Spleen (tissue), 11 donors: ENCODE measurements around the gene ZNF207. TPM values are rescaled to one million over a fixed set of nuclear protein-coding genes. Genes with fewer than 3 reads are reported as not detected.

Experiments
- DNase-seq: peaks from one replicate; pipeline ENCODE4 v3.0.0-alpha.2; 2020
- H3K27ac ChIP-seq, 8 donors: fragments of 200-600 bp; sonication (generic) in 7 of 8; 1 replicate in 4 of 8; 2 replicates in 4 of 8; pipeline versions ENCODE4 v1.5.0 to v1.8.0; 2016 to 2021; ENCODE audit warnings: inconsistent platforms in 4 of 8, mild to moderate bottlenecking in 4 of 8, moderate library complexity in 1 of 8
- H3K27me3 ChIP-seq, 7 donors: fragments of 200-600 bp; sonication (generic) in 6 of 7; replicated peaks in 1 of 7; 1 replicate in 4 of 7; 2 replicates in 3 of 7; pipeline versions ENCODE4 v1.5.0 to v1.8.0; 2016 to 2021; ENCODE audit warnings: inconsistent platforms in 3 of 7, mild to moderate bottlenecking in 1 of 7
- H3K36me3 ChIP-seq, 6 donors: fragments of 200-600 bp; sonication (generic) in 5 of 6; 1 replicate in 4 of 6; 2 replicates in 2 of 6; pipeline versions ENCODE4 v1.5.0 to v1.8.0; 2016 to 2021; ENCODE audit warnings: inconsistent platforms in 2 of 6
- H3K4me1 ChIP-seq, 6 donors: fragments of 200-600 bp; sonication (generic) in 5 of 6; 1 replicate in 3 of 6; 2 replicates in 3 of 6; pipeline versions ENCODE4 v1.5.0 to v1.8.0; 2016 to 2021; ENCODE audit warnings: inconsistent platforms in 3 of 6
- H3K4me3 ChIP-seq, 8 donors: fragments of 200-600 bp; sonication (generic) in 7 of 8; 1 replicate in 4 of 8; 2 replicates in 4 of 8; pipeline versions ENCODE4 v1.5.0 to v1.8.0; 2016 to 2021; ENCODE audit warnings: inconsistent platforms in 4 of 8, mild to moderate bottlenecking in 4 of 8, moderate library complexity in 2 of 8
- H3K9me3 ChIP-seq, 8 donors: fragments of 200-600 bp; sonication (generic) in 7 of 8; 1 replicate in 4 of 8; 2 replicates in 4 of 8; pipeline versions ENCODE4 v1.5.0 to v1.8.0; 2016 to 2021; ENCODE audit warnings: inconsistent platforms in 4 of 8
- POLR2A ChIP-seq, 3 donors: fragments of 450-650 bp; IDR thresholded peaks; one replicate each; pipeline ENCODE4 v1.5.1; 2017; ENCODE audit warnings: antibody characterized with exemption in 3 of 3, mild to moderate bottlenecking in 1 of 3
- POLR2AphosphoS5 ChIP-seq, 3 donors: sonication (generic); formaldehyde crosslinking; IDR thresholded peaks; one replicate each; pipeline ENCODE4 v1.5.1; 2017; ENCODE audit warnings: antibody characterized with exemption in 3 of 3
- WGBS, 5 donors: extraction: QIAGEN DNeasy Blood & Tissue Kit in 3 of 5; methylation state at CpG; one replicate each; pipeline versions ENCODE4 v1.1.5 to v1.1.7; 2013 to 2018; 5-methylcytosine and 5-hydroxymethylcytosine counted together
- intact Hi-C: fragments of 100-400 bp; cut with DNase I; formaldehyde crosslinking; loops from one replicate; pipeline ENCODE4 v1.15.0; 2023; ENCODE audit warnings: low total_unique reads
- microRNA-seq, 3 donors: library from miRNA; unstranded; fragments of <30 nt; microRNA quantifications; one replicate each; pipeline versions ENCODE4 to v1.1.0, GENCODE V29; 2019 to 2020
- polyA plus RNA-seq, 3 donors: library from polyadenylated mRNA; stranded (reverse); fragments of 200-250 nt; gene quantifications; one replicate each; pipeline ENCODE4 v1.2.1, GENCODE V29; 2013
- small RNA-seq, 4 donors: library from RNA; depleted of rRNA; stranded (forward); fragments of <200 nt; gene quantifications; one replicate each; pipeline ENCODE3, GENCODE V24; 2016
- total RNA-seq, 7 donors: library from RNA; depleted of rRNA in 3 of 7; stranded (reverse); fragments of >200 nt in 3 of 7; fragmentation: NEBNext Ultra II Directional in 4 of 7; extraction: Animal tissue kit (Norgen Biotek cat#: 25700) in 4 of 7; gene quantifications; one replicate each; pipeline versions ENCODE4 v1.1.0 to v1.2.1, GENCODE V29; 2016 to 2021
- TF ChIP-seq, protein P1 (sequence below), 11 experiments: fragments of 200-600 bp in 7 of 11; fragments of 450-650 bp in 4 of 11; sonication (generic) in 4 of 11; IDR thresholded peaks in 8 of 11; conservative IDR thresholded peaks in 3 of 11; 1 replicate in 7 of 11; 2 replicates in 4 of 11; pipeline versions ENCODE4 v1.4.0 to v1.8.0; 2016 to 2021; ENCODE audit warnings: antibody characterized with exemption in 11 of 11, inconsistent platforms in 4 of 11, mild to moderate bottlenecking in 1 of 11
- donor health status: healthy with polysubstance abuse.
- donor health status: DM: no; HTN: no; CAD: no; lungs with moderate emphysema.
- donor health status: DM: no; HTN: no; CAD: no.
- donor health status: Bipolar disorder and iron deficiency.
- donor health status: healthy.
- donor health status: DM: no; HTN: no; CAD: no.
- donor health status: DM: yes; HTN: yes; CAD: no.

Gene ZNF207
- total and polyA plus RNA-seq, 10 donors, result 38.9 to 300 (median 213) TPM

- H3K9me3 ChIP-seq, result peaks cover 3 to 30% (median 25%) of the 10 kb centered on the region in 8 donors
- no peaks in the 10 kb centered on the region for H3K27me3 ChIP-seq
- H3K36me3 ChIP-seq, result peaks cover 0 to 14% (median 0%) of the 10 kb centered on the region in 6 donors
- TF ChIP-seq POLR2AphosphoS5 (IDR thresholded peaks at IDR 0.05), result no peak
- TF ChIP-seq POLR2A (IDR thresholded peaks at IDR 0.05), result no peak
- TF ChIP-seq, protein P1, sequence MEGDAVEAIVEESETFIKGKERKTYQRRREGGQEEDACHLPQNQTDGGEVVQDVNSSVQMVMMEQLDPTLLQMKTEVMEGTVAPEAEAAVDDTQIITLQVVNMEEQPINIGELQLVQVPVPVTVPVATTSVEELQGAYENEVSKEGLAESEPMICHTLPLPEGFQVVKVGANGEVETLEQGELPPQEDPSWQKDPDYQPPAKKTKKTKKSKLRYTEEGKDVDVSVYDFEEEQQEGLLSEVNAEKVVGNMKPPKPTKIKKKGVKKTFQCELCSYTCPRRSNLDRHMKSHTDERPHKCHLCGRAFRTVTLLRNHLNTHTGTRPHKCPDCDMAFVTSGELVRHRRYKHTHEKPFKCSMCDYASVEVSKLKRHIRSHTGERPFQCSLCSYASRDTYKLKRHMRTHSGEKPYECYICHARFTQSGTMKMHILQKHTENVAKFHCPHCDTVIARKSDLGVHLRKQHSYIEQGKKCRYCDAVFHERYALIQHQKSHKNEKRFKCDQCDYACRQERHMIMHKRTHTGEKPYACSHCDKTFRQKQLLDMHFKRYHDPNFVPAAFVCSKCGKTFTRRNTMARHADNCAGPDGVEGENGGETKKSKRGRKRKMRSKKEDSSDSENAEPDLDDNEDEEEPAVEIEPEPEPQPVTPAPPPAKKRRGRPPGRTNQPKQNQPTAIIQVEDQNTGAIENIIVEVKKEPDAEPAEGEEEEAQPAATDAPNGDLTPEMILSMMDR (IDR thresholded peaks at IDR 0.05 in 8 of 11, conservative IDR thresholded peaks at IDR 0.05 in 3 of 11), result no peak
- intact Hi-C loops, result no loop called here
- WGBS, 5 donors, result 90 to 100% (median 94%) methylated on average over 2 of the region's 2 CpGs
- no peak for DNase-seq
- no peaks in the 10 kb centered on the region for H3K4me1 ChIP-seq
- H3K27ac ChIP-seq, result no peak overlapping the region
- H3K4me3 ChIP-seq, result no peak overlapping the region
These were observed 79.6 kb downstream of the ZNF207 start for GRCh38 chr17:32429598-32429997.

Small RNA genes lying within 50 kb of the gene (microRNA-seq; reads per million reads assigned to microRNA genes)
- 0.85 to 1.8 (median 1.1) reads per million in 3 donors for gene MIR632

Small RNA genes lying within 50 kb of the gene (small RNA-seq; reads per million reads assigned to genes)
- gene AC005899.6, result 0 reads per million in 4 donors

Other genes starting within 250 kb of the ZNF207 start
- gene RHOT1, start 207.7 kb upstream of the ZNF207 start, total RNA-seq, result 10 to 100 TPM; 30.1 to 57.1 (median 35.3) TPM
- gene RHOT1, start 207.7 kb upstream of the ZNF207 start, polyA plus RNA-seq, result 10 to 100 TPM; 21.2 to 25.7 (median 25.1) TPM
- gene RHBDL3, start 84.3 kb upstream of the ZNF207 start, total RNA-seq, result under 1 TPM in 5 of 7 donors, not detected in 2; 0.07 to 0.72 (median 0.32) TPM
- under 1 TPM in 2 of 3 donors, not detected in 1; 0.06 TPM for gene RHBDL3, start 84.3 kb upstream of the ZNF207 start, polyA plus RNA-seq
- gene C17orf75, start 8.0 kb upstream of the ZNF207 start, total RNA-seq, result 10 to 100 TPM in 6 of 7 donors, 1 to 10 TPM in 1; 9.3 to 18.1 (median 14.4) TPM
- 10 to 100 TPM; 13.1 to 25.8 (median 17.9) TPM for gene C17orf75, start 8.0 kb upstream of the ZNF207 start, polyA plus RNA-seq
- gene PSMD11, start 94.4 kb downstream of the ZNF207 start, total RNA-seq, result 10 to 100 TPM; 43.0 to 84.8 (median 68.9) TPM
- gene PSMD11, start 94.4 kb downstream of the ZNF207 start, polyA plus RNA-seq, result 10 to 100 TPM; 28.0 to 35.2 (median 35.1) TPM
- 10 to 100 TPM; 13.0 to 28.2 (median 20.3) TPM for gene CDK5R1, start 136.8 kb downstream of the ZNF207 start, total RNA-seq
- gene CDK5R1, start 136.8 kb downstream of the ZNF207 start, polyA plus RNA-seq, result 10 to 100 TPM; 13.5 to 26.3 (median 13.6) TPM